ENCODE results near the gene OR13J1. TPM values are rescaled to one million over a fixed set of nuclear protein-coding genes. Genes with fewer than 3 reads are reported as not detected.

Gene OR13J1
- total RNA-seq (2021) (not detected in 2 replicates), Bru-seq, nascent RNA (not detected), BruChase-seq, experiment 1, labeled RNA remaining after a 2-hour chase (not detected), BruChase-seq, experiment 2, labeled RNA remaining after a 6-hour chase (not detected)
- long read RNA-seq = 0 reads

GRCh38 chr9:35870351-35870923 lies at the start of gene OR13J1:
OR13J1 (minus strand) TSS chr9:35870401; CDS start chr9:35870401, 0 bp downstream.
- no peaks in the 10 kb centered on the region for H3K27me3 ChIP-seq (replicated peaks; ENCODE audit: insufficient read depth, low read depth, low read length, poor library complexity)
- H3K4me3 ChIP-seq (ENCODE audit: low read depth, low read length, poor library complexity, severe bottlenecking) = no peak within 1 kb of the TSS
- H3K9me3 ChIP-seq (ENCODE audit: low read depth, low read length, poor library complexity, severe bottlenecking) = no peaks in the 10 kb centered on the region
- H3K27ac ChIP-seq (ENCODE audit: low read depth, low read length, poor library complexity, severe bottlenecking) = no peak within 1 kb of the TSS
- intact Hi-C loops (cut with micrococcal nuclease; ENCODE audit: unreplicated experiment) = no loop called here
- no TSS peak for BruUV-seq (replicated peaks)
- H3K36me3 ChIP-seq (ENCODE audit: insufficient read depth, low read length, poor library complexity, severe bottlenecking) = no peaks in the 10 kb centered on the region
- no peak for DNase-seq (ENCODE audit: low spot score)
- peaks cover 4% of the 10 kb centered on the region for H3K4me1 ChIP-seq (ENCODE audit: insufficient read depth, low read length, poor library complexity, severe bottlenecking)
- TF ChIP-seq EZH2 (IDR thresholded peaks at IDR 0.05; ENCODE audit: borderline replicate concordance, low read depth, low read length, poor library complexity, severe bottlenecking) (no peak), CTCF (conservative IDR thresholded peaks at IDR 0.05; ENCODE audit: low read depth, low read length) (no peak)
- CTCF ChIA-PET = no interaction called here
- POLR2A ChIA-PET (ENCODE audit: low non-redundant PET) = no interaction called here

GRCh38 chr9:35919212-35920008 lies 49.2 kb upstream of the OR13J1 start:
- H3K4me3 ChIP-seq (ENCODE audit: low read depth, low read length, poor library complexity, severe bottlenecking) = no peak overlapping the region
- BruUV-seq (replicated peaks) = no TSS peak
- POLR2A ChIA-PET (ENCODE audit: low non-redundant PET) = no interaction called here
- no peak for TF ChIP-seq EZH2 (IDR thresholded peaks at IDR 0.05; ENCODE audit: borderline replicate concordance, low read depth, low read length, poor library complexity, severe bottlenecking)
- TF ChIP-seq CTCF (conservative IDR thresholded peaks at IDR 0.05; ENCODE audit: low read depth, low read length) = no peak
- H3K27me3 ChIP-seq (replicated peaks; ENCODE audit: insufficient read depth, low read depth, low read length, poor library complexity) = no peaks in the 10 kb centered on the region
- no peak for DNase-seq (ENCODE audit: low spot score)
- CTCF ChIA-PET = interaction anchor here (0.5 kb wide), 1 partner anchor 71 kb away, joined by 5 read pairs; no protein-coding TSS in a partner anchor
- H3K4me1 ChIP-seq (ENCODE audit: insufficient read depth, low read length, poor library complexity, severe bottlenecking) = peaks cover 4% of the 10 kb centered on the region
- H3K9me3 ChIP-seq (ENCODE audit: low read depth, low read length, poor library complexity, severe bottlenecking) = no peaks in the 10 kb centered on the region
- H3K27ac ChIP-seq (ENCODE audit: low read depth, low read length, poor library complexity, severe bottlenecking) = no peak overlapping the region
- intact Hi-C loops (cut with micrococcal nuclease; ENCODE audit: unreplicated experiment) = no loop called here
- H3K36me3 ChIP-seq (ENCODE audit: insufficient read depth, low read length, poor library complexity, severe bottlenecking) = no peaks in the 10 kb centered on the region

GRCh38 chr9:35918780-35919179 lies 48.6 kb upstream of the OR13J1 start:
- H3K27ac ChIP-seq (ENCODE audit: low read depth, low read length, poor library complexity, severe bottlenecking) = no peak overlapping the region
- H3K4me1 ChIP-seq (ENCODE audit: insufficient read depth, low read length, poor library complexity, severe bottlenecking) = peaks cover 4% of the 10 kb centered on the region
- no peak overlapping the region for H3K4me3 ChIP-seq (ENCODE audit: low read depth, low read length, poor library complexity, severe bottlenecking)
- DNase-seq (ENCODE audit: low spot score) = no peak
- no peaks in the 10 kb centered on the region for H3K36me3 ChIP-seq (ENCODE audit: insufficient read depth, low read length, poor library complexity, severe bottlenecking)
- ChIA-PET CTCF (no interaction called here), POLR2A (ENCODE audit: low non-redundant PET) (no interaction called here)
- no peaks in the 10 kb centered on the region for H3K9me3 ChIP-seq (ENCODE audit: low read depth, low read length, poor library complexity, severe bottlenecking)
- BruUV-seq (replicated peaks) = no TSS peak
- intact Hi-C loops (cut with micrococcal nuclease; ENCODE audit: unreplicated experiment) = no loop called here
- H3K27me3 ChIP-seq (replicated peaks; ENCODE audit: insufficient read depth, low read depth, low read length, poor library complexity) = no peaks in the 10 kb centered on the region
- TF ChIP-seq CTCF (conservative IDR thresholded peaks at IDR 0.05; ENCODE audit: low read depth, low read length) (no peak), EZH2 (IDR thresholded peaks at IDR 0.05; ENCODE audit: borderline replicate concordance, low read depth, low read length, poor library complexity, severe bottlenecking) (no peak)

Measured in A673 (cell line).